GM19452 (cell line): Measurements from ENCODE around the gene CNST.
"Not testable (repeated sequence)": the region's sequence is repeated elsewhere in the genome, so short reads cannot be mapped to it uniquely, and the experiment has no call there.

Experiments
- ATAC-seq: cut with Tn5 transposase; IDR thresholded peaks from one replicate; pipeline ENCODE4 v1.9.1; 2021; ENCODE audit not compliant: unreplicated experiment

Gene CNST

DNA sequence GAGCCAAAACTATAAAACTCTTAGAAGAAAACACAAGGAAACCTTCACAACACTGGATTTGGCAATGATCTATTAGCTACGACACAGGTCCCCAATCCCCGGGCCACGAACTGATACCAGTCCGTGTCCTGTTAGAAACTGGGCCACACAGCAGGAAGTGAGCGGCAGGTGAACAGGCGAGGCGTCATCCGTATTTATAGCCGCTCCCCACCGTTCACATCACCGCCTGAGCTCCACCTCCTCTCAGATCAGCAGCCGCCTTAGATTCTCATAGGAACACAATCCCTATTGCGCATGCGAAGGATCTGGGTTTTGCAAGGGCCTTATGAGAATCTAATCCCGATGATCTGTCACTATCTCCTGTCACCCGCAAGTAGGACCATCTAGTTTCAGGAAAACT, 12.1 kb upstream of the CNST start:
- no peak for ATAC-seq

DNA sequence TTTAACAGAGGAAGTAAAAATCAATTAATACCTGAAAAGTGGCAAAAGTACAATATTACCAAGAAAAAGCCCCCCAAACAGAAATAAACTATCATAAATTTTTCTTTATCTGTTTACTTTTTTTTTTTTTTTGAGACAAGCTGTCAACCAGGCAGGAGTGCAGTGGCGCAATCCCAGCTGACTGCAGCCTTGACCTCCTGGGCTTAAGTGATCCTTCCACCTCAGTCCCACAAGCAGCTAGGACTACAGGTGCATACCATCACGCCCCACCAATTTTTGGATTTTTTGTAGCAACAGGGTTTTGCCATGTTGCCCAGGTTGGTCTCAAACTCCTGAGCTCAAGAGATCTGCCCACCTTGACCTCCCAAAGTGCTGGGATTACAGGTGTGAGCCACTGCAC, 8.2 kb upstream of the CNST start:
- ATAC-seq = no peak

DNA sequence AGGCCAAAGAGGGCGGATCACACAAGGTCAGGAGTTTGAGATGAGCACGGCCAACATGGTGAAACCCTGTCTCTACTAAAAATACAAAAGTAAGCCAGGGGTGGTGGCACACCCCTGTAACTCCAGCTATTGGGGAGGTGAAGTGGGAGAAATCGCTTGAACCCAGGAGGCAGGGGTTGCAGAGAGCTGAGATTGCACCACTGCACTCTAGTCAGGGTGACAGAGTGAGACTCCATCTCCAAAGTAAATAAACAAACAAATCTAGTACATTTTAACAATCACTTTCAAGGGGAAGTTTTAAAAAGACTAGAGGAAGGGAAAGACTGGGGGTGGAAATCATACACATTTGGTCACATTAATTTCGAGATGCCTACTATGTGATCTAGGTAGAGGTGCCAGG, 6.9 kb upstream of the CNST start:
- ATAC-seq = no peak

DNA sequence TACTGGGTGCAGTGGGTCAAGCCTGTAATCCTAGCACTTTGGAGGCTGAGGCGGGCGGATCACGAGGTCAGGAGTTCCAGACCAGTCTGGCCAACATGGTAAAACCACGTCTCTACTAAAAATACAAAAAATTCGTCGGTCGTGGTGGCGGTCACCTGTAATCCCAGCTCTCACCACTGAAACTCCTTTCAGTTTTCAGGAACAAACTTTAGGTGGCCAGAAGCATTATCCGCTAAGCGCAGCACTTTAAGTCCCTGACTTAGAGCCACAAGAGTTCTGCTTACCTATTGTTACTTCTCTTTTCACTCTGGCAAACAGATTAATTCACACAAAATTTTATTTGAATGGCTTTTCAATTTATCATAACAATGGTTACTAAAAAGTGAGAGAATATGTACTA, 5.4 kb upstream of the CNST start:
- not testable (repeated sequence) for ATAC-seq

DNA sequence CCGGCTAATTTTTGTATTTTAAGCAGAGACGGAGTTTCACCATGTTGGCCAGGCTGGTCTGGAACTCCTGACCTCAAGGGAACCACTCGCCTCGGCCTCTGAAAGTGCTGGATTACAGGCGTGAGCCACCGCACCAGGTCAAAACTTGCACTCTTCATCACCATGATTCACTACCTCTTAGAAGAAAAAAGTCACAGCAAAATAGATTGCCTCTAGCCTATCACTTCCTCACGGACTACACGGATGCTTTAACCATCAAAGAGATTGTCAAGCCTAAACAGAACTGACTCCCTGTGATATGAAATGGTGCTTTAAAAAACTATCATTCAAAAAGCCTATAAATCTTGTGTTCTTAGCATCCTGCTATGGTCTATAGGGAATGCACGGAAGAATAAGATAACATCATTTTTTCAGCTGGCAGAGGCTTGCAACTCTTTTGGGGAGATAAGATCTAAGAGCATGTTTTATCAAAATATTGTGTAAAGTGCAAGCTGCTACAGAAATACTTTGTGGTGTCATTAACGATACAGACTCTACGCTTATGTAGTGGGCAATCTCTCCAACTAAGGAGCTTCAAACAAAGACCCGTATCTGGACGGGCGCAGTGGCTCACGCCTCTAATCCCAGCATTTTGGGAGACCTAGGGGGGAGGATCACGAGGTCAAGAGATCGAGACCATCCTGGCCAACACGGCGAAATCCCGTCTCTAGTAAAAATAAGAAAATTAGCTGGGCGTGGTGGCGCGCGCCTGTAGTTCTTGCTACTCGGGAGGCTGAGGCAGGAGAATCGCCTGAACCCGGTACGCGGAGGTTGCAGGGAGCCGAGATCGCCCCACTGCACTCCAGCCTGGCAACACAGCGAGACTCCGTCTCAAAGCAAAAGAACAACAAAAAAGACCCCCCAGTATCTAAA, 1.2 kb upstream of the CNST start:
- ATAC-seq = no peak

DNA sequence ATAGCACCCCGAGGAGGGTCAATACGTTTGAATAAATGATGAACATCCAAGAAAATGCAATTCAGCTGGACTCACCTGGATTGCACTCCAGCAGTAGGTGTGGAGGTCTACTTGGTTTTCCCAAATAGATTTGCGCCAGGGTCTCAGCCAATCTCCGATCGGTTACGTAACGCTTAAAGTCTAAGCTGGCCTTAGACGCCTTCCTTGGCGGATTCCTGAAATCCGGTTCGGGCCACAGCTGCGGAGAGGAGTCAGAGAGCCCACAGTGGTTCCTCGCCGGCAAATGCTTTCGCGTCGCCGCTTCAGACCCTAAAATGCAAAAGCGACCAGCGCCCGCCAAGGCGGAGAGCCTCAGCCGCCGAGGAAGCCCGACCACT, 517 bp upstream of the CNST start:
- ATAC-seq = peak; percentile 2

DNA sequence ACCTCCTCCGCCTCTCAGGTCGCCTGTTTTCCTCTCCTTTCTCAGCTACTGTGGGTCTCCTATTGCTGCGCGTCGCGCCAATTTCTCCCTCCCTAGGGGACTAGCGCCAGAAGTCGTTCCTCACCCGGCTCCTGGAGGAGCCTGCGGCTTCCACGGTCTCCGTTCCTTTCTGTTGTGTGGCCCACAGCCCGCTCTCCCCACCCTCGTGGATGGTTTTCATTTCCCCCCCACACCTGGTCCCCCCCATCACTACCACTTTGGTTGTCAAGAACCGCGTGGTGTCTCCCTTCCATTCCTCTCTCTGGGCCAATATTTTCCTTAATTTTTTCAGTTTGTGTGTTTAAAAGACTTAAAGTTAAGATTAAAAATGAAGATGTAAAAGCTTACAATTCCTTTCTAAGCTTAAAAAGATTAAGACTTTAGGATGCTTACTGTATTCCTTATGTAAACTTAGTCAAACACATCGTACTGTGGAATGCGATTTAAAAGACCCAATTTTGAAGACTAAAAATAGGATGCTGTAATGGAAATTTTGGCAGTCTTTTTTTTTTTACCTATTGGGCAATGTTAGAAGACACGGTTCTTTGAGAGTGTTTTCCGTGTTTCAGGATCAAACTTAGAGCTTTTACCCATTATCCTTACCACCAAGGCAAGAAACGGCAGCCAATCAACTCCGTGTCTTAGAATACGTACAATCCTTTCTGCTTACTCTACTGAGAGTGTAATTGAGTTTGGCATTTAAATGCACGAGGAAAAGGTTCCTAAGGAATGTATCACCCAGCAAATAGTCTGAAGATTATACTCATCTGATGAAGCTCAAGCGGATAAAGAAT, 773 bp downstream of the CNST start:
- peak; percentile 19 for ATAC-seq

DNA sequence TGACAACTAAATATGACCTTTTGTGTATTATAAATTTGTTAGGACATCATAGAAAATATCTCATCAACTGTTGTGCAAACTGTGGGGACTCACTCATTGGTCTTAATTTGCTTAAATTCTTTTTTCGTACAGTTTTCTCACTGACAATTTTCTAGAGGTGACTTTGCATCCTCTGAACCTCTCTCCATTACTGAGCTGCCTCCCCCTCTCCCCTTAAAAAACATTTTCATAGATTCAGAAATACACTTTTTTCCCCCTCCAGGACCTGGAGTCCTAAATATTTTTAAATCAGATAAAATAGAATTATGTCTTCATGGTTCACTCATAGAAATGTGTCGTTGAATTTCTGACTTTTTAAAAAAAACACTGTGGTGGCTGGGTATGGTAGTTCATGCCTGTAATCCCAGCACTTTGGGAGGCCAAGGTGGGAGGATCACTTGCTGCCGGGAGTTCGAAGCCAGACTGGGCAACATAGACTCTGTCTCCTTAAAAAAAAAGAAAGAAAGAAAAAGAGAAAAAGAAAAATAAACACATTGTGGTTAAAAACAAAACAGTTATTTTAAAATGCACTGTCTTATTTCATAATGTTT, 1.5 kb downstream of the CNST start:
- ATAC-seq = no peak

DNA sequence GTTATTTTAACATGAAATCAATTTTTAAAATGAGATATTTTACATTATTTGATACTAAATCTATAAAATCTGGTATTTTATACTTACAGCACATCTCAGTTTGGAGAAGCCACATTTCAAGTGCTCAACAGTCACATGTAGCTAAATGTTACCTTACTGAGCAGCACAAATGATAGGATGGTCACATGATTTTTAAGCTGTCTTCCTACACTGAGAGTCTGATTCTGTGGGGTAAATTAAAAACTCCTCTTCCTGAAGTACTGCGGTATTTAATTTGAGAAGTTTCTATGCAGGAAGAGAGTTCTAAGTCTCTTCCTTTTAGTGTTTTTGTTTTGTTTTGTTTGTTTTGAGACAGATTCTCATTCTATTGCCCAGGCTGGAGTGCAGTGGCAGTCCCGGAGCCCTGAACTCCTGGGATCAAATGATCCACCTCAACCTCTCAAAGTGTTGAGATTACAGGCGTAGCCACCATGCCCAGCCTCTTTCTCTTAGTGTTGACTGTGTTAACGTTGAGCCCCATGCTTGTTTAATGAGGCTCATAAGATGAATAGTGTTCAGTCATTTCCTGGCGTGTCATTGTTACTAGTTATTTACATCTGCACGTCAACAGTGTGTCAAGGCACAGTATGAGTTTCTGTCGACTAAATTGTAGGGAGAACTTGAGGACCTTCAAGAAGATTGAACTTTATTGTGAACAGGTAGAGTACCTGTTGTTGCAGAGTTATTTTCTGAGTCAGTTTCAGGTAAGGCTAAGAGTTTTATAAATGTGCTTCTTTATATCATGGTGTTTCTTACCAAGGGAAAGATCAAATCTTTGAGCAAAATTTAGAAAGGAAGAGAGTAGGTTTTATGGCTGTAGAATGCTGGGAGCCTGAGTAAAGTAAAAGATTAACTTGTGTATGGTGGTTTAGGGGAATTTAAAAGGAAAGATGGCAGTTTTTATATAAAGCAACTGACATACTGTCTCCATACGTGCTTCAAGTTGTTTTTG, 3.3 kb downstream of the CNST start:
- no peak for ATAC-seq

DNA sequence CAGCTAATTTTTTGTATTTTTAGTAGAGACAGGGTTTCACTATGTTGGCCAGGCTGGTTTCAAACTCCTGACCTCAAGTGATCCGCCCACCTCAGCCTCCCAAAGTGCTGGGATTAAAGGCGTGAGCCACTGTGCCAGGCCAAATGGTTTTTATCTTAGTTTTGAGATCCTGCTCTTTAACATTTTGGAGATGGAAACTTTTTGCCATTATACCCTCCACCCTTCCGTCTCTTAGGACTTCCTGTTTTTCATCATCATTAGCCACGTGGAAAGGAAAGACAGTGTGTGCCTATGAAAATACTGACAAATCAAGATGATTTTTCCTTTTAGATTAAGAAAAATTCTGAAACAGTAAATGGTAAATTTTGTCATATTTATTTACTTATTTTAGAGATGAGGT, 5.1 kb downstream of the CNST start:
- not testable (repeated sequence) for ATAC-seq

DNA sequence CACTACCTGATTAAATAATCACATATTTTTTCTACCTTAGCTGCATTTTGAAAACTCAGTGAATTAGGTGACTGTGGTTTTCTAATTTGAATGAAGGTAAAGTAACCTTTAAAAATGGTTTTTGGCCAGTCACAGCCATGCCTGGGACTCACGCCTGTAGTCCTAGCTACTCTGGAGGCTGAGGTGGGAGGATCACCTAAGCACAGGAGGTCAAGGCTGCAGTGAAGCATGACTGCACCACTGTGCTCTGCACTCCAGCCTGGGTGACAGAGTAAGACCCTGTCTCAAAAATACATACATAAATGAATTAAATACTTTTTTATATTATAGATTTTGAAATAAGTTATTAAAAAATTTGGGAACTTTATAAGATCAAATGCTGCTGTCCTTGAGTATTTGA, 5.7 kb downstream of the CNST start:
- no peak for ATAC-seq

DNA sequence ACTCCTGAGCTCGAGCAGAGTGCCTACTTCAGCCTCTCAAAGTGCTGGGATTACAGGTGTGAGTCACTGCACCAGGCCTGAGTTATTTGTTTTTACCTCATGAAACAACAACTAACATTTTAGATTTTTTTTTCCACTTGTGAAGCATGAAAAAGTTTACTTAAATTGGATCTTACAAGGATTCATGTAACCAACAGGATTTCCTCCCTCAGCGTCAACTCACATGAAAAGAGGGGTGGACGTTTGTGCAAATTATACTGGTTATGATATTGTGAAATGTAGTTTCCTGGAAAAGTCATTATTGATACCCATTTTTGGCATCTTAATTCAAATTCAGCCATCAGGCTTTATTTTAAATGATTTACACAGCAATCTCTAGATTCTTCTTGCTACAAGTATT, 6.5 kb downstream of the CNST start:
- no peak for ATAC-seq

DNA sequence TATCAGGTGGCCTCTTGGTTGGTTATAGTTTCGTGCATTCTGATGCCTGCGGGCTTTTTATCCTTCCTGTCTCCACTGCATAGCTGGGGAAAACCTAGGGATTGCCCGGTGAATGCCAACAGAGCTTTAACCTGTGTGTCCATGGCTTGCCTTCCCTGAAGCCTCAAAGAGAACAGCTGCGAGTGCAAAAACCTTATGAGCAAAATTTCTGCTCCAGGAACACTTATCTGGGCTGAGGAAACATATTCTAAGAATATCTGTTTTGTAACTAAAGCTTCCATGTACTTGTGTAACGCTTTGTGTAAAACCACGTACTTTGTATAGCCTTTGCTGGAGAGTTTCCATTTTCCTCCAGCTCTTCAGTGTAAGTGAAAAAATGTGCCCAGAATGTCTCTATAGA, 7.2 kb downstream of the CNST start:
- no peak for ATAC-seq

DNA sequence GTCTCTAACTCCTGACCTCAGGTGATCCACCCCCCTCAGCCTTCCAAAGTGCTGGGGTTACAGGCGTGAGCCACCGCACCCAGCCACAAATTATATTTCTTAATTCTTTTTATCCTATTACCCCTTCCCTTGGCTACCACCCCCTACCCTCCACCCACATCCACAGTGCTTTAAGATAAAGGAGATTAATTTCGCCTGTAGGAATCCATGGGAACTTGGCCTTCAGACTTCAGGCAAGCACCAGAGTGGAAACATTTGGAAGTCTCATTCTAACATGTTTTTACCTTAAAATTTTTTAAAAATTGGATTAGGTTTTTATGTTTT, 10.4 kb downstream of the CNST start:
- no peak for ATAC-seq

DNA sequence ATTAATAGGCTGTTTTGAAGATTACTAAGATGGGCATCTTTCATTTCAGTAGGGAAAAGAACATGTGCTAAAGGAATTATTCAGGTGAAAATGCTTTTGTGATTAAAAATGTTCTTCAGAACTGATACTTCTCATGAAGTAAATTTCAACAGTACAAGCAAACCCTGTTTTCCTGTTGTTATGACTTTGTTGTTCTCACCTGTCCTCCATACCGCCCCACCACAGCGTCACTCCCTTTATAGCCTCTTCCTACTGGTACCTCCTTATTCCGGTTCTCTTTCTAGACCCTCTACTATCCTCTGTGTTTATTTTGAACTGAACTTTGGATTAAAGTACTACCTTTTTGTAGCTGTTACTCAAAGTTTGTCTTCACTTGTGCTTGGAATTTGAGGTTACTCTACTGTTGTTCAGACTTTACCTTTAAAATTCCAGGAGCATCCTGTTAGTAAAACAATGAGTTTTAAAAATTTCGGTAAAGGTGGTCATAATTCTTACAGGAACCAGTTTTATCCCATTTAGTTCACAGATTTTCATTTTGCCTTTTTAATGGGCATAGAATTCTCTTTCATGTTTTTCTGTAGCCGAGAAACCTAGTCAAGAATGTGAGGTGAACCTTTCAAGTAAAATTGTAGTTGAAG, 10.9 kb downstream of the CNST start:
- no peak for ATAC-seq

DNA sequence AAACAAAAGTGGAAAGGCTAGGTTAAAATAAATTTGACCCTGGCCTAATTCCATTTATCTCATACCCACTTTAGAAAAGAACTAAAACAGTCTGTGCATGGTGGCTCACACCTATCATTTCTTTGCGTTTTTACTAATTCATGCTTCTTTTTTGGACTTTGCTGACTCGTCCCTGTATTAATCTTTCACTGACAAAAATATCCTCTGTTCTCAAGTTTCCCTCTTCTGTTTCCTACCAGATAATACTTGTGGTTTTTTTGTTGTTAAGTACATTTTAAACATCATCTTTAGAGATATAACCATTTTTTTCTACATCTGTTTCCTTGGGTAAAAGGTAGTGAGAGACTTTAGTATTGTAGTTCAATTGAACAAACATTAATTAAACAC, 11.5 kb downstream of the CNST start:
- ATAC-seq = no peak

DNA sequence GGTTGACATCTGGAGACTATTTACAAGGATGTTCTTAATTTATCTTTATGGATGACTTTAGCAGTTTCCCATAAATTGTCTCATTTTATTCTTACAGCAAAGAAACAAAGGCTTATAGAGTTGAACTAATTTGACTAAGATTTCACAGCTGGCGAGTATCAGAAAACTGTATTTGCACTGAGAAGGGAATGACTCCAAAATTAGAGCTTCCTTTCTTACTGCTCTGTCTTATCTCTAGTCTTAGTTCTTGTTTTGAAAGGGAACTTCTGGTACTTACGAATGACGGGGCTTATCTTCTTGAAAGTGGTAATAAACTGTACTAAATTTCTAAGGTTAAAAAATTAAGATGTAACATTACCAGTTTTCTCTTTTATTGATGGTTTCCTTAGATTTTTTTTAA, 13.6 kb downstream of the CNST start:
- peak; percentile 48 for ATAC-seq

DNA sequence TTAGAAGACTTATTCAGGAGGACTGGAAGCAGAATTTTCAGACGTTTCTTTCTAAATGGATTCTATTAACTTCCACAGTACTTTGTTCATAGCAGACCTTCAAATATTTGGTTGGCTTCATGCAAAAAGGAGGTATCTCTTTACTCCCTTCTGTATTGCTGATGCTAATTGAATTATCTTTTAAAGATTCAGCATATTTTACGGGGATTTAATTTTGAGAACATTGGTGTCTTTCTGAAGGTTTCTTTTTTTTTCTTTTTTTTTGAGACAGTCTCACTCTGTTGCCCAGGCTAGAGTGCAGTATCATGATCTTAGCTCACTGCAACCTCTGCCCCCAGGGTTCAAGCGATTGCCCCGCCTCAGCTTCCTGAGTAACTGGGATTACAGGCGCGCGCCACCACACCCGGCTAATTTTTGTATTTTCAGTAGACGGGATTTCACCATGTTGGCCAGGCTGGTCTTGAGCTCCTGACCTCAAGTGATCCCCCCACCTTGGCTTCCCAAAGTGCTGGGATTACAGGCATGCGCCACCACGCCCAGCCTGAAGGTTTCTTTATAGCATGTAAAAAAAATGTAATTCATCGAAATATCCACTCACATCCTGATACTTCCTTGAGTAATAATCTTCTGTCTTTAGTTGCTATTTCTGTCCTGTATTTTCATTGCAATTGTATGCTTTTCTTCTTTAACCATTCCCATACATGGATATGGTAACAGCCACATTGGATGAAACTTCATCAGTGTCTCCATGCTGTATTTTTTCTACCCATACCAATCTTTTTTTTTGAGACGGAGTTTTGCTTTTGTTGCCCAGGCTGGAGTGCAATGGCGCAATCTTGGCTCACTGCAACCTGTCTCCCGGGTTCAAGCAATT, 14.5 kb downstream of the CNST start:
- no peak for ATAC-seq

DNA sequence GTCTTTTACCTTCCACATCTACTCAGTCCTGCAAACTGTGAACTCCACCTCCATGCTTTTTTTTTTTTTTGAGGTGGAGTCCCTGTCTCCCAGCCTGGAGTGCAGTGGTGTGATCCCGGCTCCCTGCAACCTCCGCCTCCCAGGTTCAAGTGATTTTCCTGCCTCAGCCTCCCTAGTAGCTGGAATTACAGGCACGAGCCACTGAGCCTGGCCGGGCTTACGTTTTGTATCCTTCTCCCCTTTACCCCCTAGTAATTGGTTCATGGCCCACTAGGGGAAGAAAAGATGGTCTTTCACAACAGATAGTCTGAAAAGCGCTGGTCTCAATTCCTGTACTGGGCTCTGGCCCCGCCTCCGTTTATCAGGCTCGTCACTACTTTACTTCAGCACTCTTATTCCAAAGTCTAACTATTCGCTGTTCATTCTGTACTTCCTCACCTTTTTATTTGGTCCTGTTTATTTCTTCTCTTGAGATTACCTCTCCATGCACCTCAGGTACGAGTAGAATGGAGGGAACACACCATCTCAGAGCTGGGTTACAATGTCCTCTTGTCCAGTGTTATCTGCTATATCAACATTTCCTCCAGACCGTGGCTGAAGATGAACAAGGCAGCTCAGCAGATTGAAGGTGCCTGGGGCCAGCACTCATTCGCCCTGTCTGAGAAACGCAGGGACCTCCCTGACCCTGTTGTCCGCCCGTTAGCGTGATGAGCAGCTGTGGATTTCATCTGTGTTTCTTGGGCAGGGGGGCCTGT, 16.2 kb downstream of the CNST start:
- no peak for ATAC-seq
